Measurements from ENCODE around the gene DTD1.
"Not testable (repeated sequence)": the region's sequence is repeated elsewhere in the genome, so short reads cannot be mapped to it uniquely, and the experiment has no call there.

DTD1 gene

GRCh38 chr20:18783385-18783959, 195.6 kb downstream of the DTD1 start:
- no peak for DNase-seq (ENCODE audit: extremely low read depth in 1 of 2, low read depth in 1 of 2)

- not testable (repeated sequence) for DNase-seq (ENCODE audit: extremely low read depth in 1 of 2, low read depth in 1 of 2)
Observed at GRCh38 chr20:18787046-18787445, 199.2 kb downstream of the DTD1 start.

GRCh38 chr20:18788021-18788420, 200.2 kb downstream of the DTD1 start:
- DNase-seq (ENCODE audit: extremely low read depth in 1 of 2, low read depth in 1 of 2) = no peak

GRCh38 chr20:18790787-18791186, 202.9 kb downstream of the DTD1 start:
- DNase-seq (ENCODE audit: extremely low read depth in 1 of 2, low read depth in 1 of 2) = no peak

- peak; percentile 64 to 77 for DNase-seq (ENCODE audit: extremely low read depth in 1 of 2, low read depth in 1 of 2)
Observed at GRCh38 chr20:18793625-18794427, 206.0 kb downstream of the DTD1 start.

- no peak for DNase-seq (ENCODE audit: extremely low read depth in 1 of 2, low read depth in 1 of 2)
Observed at GRCh38 chr20:18794428-18794787, 206.6 kb downstream of the DTD1 start.

GRCh38 chr20:18795366-18795765, 207.5 kb downstream of the DTD1 start:
- DNase-seq (ENCODE audit: extremely low read depth in 1 of 2, low read depth in 1 of 2) = no peak

- no peak for DNase-seq (ENCODE audit: extremely low read depth in 1 of 2, low read depth in 1 of 2)
Observed at GRCh38 chr20:18796282-18796833, 208.5 kb downstream of the DTD1 start.

GRCh38 chr20:18801516-18801915, 213.7 kb downstream of the DTD1 start:
- no peak for DNase-seq (ENCODE audit: extremely low read depth in 1 of 2, low read depth in 1 of 2)

- no peak for DNase-seq (ENCODE audit: extremely low read depth in 1 of 2, low read depth in 1 of 2)
Observed at GRCh38 chr20:18802012-18802634, 214.3 kb downstream of the DTD1 start.

GRCh38 chr20:18805881-18806280, 218.0 kb downstream of the DTD1 start:
- no peak for DNase-seq (ENCODE audit: extremely low read depth in 1 of 2, low read depth in 1 of 2)

GRCh38 chr20:18808712-18809111, 220.9 kb downstream of the DTD1 start:
- no peak for DNase-seq (ENCODE audit: extremely low read depth in 1 of 2, low read depth in 1 of 2)

- DNase-seq (ENCODE audit: extremely low read depth in 1 of 2, low read depth in 1 of 2) = no peak
Observed at GRCh38 chr20:18811186-18811585, 223.3 kb downstream of the DTD1 start.

- DNase-seq (ENCODE audit: extremely low read depth in 1 of 2, low read depth in 1 of 2) = no peak
Observed at GRCh38 chr20:18811904-18812303, 224.1 kb downstream of the DTD1 start.

GRCh38 chr20:18813483-18813882, 225.6 kb downstream of the DTD1 start, which contains the start of gene SCP2D1:
Gene SCP2D1, plus strand, starts transcription at chr20:18813783. Its CDS starts 33 bp downstream, at chr20:18813816.
- DNase-seq (ENCODE audit: extremely low read depth in 1 of 2, low read depth in 1 of 2) = no peak

- no peak for DNase-seq (ENCODE audit: extremely low read depth in 1 of 2, low read depth in 1 of 2)
Observed at GRCh38 chr20:18815194-18815942, 227.5 kb downstream of the DTD1 start.
